HG02840 (cell line): ENCODE results near the gene ECE1.
"Not testable (repeated sequence)": the region's sequence is repeated elsewhere in the genome, so short reads cannot be mapped to it uniquely, and the experiment has no call there.

Experiments used
- ATAC-seq: cut with Tn5 transposase; IDR thresholded peaks from one replicate; pipeline ENCODE4 v1.9.1; 2021; ENCODE audit warnings: mild to moderate bottlenecking, moderate library complexity, moderate number of reproducible peaks; ENCODE audit not compliant: unreplicated experiment, low FRiP score

ECE1 gene

DNA sequence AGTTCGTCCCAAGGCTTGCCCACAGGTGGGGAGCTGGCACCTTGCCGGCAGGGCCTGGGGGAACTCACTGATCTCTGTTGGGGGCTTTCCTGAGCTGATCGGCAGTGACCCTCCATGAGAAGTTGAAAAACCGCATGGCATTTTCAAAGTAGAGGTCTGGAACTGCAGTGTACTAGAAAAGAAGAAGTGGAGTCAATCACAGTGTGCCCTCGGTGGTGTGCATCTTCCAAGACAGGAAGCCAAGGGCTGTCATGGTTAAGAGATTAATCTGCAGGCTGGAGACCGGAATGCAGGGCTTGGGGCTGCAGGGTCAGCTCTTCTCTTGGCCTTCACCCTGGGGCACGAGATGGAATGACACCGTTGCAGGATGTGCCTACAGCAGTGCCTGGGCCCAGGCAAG, 56.8 kb downstream of the ECE1 start:
- no peak for ATAC-seq

DNA sequence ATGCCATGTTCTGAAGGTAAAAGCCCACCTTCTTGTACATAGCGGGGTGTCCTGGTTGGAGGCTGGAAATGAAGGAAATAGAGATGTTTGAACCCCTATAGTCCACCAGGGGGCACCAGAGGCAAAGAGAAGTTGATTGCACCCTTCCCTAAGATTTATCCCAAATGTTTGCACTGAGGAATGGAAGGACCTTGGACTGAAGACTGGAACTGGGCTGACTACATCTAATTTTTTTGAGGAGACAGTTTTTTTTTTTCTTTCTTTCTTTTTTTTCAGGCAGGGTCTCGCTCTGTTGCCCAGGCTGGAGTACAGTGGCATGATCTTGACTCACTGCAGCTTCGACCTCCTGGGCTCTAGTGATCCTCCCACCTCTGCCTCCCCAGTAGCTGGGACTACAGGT, 58.2 kb downstream of the ECE1 start:
- no peak for ATAC-seq

DNA sequence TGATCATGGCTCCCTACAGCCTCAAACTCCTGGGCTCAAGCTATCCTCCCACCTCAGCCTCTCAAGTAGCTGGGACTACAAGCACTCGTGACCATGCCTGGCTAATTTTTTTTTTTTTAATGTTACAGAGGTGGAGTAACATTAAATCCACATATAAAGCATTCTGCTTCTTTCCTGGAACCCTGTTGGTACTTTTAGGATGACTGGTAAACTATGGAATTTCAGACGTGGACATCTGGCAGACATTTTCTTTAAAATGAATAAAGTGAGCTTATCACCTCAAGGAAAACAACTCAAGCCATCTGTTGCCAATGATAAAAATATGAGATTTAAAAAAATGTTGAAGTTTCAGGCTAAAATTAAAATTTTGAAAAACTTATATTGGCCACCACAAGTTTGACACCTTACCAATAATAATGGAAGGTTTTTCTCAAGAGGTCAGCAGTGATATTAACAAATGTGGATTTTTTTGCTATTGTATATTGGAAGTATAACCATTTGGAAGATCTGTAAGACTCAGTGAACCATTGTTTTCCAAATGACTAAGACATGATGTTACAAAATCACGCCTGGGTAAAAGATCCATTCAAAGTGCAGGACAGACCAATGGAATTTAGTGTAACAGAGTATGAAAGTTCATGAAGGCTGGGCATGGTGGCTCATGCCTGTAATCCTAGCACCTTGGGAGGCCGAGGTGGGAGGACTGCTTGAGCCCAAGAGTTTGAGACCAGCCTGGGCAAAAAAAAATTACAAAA, 60.8 kb downstream of the ECE1 start:
- ATAC-seq: no peak

- not testable (repeated sequence) for ATAC-seq
Measured at GRCh38 chr1:21228224-21228623, 62.0 kb downstream of the ECE1 start.

GRCh38 chr1:21225065-21225464, 65.2 kb downstream of the ECE1 start:
- ATAC-seq: no peak

- no peak for ATAC-seq
Measured at GRCh38 chr1:21220815-21221214, 69.4 kb downstream of the ECE1 start.

GRCh38 chr1:21219674-21220073, 70.6 kb downstream of the ECE1 start:
- ATAC-seq: no peak

- no peak for ATAC-seq
Measured at GRCh38 chr1:21217812-21218596, 72.3 kb downstream of the ECE1 start.

GRCh38 chr1:21216835-21217811, 73.1 kb downstream of the ECE1 start:
- ATAC-seq: no peak

DNA sequence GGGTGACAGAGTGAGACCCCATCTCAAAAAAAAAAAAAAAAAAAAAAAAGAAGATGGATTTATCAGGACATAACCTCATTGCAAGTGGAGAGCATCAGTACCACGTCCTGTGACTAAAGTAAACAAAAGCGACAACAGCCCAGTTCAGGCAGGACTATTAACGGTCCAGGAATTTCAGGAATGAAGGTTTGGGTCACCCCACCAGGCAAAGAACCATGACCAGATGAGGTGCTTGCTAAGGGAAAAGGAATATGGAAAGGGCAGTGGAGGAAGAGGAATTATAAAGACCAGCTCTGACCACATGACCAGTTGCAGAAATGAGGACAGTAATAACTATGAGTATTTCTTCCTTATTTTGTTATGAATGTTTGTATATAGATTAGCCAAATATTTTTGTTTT, 78.1 kb downstream of the ECE1 start:
- no peak for ATAC-seq

- not testable (repeated sequence) for ATAC-seq
Measured at GRCh38 chr1:21208137-21208700, 82.0 kb downstream of the ECE1 start.

DNA sequence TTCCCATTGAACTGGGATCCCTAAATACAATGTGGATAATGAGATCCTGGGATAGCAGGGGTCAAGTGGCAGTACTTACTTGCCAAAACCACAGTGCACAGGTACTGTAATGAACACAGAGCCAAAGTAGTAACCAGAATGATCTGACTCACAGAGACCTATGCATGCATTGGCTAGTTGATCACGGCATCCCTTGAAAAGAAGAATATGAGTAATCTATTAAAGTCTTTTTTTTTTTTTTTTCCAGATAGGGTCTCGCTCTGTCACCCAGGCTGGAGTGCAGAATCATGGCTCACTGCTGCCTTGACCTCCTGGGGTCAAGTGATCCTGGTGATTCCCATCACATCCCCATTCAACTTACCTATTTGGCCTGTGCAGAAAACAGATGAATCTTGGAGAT, 84.1 kb downstream of the ECE1 start:
- ATAC-seq: no peak

- no peak for ATAC-seq
Measured at GRCh38 chr1:21205416-21205815, 84.8 kb downstream of the ECE1 start.

DNA sequence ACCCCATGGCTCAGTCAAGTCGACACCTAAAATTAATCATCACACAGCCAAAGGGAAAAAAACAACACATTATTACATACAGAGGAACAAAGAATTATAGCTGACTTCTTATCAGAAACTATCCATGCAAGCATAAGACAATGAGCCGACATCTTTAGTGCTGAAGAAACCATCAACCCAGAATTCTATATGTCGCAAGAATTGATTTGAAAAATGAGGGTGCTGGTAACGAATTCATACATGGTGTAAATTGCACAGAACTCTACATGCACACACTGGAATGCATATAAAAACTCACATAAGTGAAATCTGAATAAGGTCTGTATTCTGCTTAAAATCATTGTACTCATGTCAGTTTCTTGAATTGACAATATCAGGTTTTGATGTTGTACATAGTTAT, 88.6 kb downstream of the ECE1 start:
- no peak for ATAC-seq

DNA sequence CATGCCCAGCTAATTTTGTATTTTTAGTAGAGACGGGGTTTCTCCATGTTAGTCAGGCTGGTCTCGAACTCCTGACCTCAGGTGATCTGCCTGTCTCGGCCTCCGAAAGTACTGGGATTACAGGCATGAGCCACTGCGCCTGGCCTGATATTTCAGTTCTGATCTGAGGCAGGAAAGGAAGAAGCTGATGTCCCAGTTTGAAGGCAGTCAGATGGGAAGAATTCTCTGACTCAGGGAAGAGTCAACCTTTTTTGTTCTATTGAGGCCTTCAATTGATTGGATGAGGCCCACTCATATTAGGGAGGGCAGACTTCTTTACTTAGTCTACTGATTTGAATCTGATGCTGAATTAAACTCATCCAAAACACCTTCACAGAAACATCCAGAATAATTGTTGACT, 89.0 kb downstream of the ECE1 start:
- ATAC-seq: not testable (repeated sequence)

DNA sequence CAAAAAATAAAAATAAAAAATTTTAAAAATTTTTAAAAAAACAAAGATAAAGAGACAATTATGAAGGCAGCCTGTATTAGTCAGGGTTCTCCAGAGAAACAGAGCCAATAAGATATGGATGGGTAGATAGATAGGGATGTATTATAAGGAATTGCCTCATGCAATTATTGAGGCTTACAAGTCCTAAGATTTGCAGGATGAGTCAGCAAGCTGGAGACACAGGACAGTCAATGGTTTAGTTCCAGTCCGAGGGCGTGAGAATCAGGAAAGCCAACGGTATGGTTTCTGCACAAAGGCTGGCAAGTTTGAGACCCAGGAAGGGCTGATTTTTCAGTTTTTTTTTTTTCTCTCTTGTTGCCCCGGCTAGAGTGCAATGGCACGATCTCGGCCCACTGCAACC, 89.5 kb downstream of the ECE1 start:
- ATAC-seq: no peak

- no peak for ATAC-seq
Measured at GRCh38 chr1:21198929-21199328, 91.3 kb downstream of the ECE1 start.

DNA sequence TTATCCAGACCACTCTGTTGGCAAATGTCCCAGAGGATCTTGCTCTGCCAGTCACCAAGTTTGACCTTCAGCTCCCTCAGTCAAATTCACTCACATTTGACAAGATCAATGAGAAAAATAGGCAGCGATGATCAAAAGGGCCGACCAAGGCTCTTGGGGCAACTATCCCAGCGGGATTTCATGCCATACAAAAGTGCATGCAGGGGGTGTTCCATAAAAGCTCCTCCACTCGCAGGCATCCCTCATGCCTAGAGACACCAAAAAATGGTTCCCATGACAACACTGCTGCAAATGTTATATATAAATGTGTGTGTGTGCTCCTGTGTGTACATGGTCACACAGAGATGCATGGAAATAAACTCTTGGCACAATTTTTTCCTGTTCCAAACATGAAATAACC, 97.4 kb downstream of the ECE1 start:
- no peak for ATAC-seq

DNA sequence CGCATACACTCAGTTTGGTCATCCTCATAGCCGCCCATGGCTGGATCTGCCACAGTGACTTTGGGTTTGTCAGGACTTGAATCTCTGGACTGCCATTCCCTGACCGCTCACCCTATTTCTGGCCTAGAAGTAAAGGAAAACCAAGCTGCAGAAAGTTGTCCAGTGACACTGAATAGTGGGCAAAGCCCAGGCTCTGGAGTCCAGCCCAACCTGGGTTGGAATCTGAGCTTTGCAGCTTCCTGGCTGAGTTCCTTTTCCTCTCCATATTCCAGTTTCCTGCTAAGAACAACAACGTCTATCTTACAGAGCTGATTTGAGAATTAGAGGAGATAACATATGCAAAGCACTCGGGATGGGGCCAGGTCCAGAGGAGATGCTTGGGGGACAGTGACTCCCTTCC, 98.0 kb downstream of the ECE1 start:
- no peak for ATAC-seq

DNA sequence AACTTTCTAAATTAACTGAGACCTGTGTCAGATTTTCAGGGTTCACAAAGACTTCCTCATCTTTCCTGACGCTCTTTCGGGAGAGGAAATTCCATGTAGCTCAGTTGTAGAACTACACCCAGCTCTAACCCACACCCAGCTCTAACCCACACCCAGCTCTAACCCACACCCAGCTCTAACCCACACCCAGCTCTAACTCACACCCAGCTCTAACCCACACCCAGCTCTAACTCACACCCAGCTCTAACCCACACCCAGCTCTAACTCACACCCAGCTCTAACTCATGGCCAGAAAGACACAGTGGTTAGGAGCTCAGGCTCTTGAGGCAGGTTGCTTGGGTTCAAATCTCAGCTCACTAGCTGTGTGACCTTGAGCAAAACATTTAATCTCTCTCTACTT, 99.5 kb downstream of the ECE1 start:
- not testable (repeated sequence) for ATAC-seq
